ENCODE measurements around the gene WAPL.

GRCh38 chr10:86449926-86450558 is 71.5 kb downstream of the WAPL start:
- TF ChIP-seq CTCF (IDR thresholded peaks at IDR 0.05): no peak
- no peak for TF ChIP-seq EZH2 (IDR thresholded peaks at IDR 0.05)
